Vagina (tissue), 2 donors: ENCODE measurements around the gene PAWR.

Source experiments
- POLR2A ChIP-seq, 2 donors: fragments of 450-650 bp; IDR thresholded peaks; one replicate each; pipeline ENCODE4 v1.6.1; 2017; ENCODE audit warnings: antibody characterized with exemption in 2 of 2, mild to moderate bottlenecking in 2 of 2, moderate library complexity in 2 of 2
- TF ChIP-seq, protein P1 (sequence below), 3 experiments: fragments of 450-650 bp in 2 of 3; fragments of 200-600 bp in 1 of 3; sonication (generic) in 1 of 3; IDR thresholded peaks; one replicate each; pipeline ENCODE4 v1.5.1; 2017 to 2019; ENCODE audit warnings: antibody characterized with exemption in 3 of 3, mild to moderate bottlenecking in 2 of 3, moderate library complexity in 2 of 3

- TF ChIP-seq, protein P1, sequence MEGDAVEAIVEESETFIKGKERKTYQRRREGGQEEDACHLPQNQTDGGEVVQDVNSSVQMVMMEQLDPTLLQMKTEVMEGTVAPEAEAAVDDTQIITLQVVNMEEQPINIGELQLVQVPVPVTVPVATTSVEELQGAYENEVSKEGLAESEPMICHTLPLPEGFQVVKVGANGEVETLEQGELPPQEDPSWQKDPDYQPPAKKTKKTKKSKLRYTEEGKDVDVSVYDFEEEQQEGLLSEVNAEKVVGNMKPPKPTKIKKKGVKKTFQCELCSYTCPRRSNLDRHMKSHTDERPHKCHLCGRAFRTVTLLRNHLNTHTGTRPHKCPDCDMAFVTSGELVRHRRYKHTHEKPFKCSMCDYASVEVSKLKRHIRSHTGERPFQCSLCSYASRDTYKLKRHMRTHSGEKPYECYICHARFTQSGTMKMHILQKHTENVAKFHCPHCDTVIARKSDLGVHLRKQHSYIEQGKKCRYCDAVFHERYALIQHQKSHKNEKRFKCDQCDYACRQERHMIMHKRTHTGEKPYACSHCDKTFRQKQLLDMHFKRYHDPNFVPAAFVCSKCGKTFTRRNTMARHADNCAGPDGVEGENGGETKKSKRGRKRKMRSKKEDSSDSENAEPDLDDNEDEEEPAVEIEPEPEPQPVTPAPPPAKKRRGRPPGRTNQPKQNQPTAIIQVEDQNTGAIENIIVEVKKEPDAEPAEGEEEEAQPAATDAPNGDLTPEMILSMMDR (IDR thresholded peaks at IDR 0.05): no peak
- no peak for TF ChIP-seq POLR2A (IDR thresholded peaks at IDR 0.05)
Measured at GRCh38 chr12:79732638-79733037, 41.9 kb upstream of the PAWR start.
